Osteocyte (in vitro differentiated cells): ENCODE data around the gene TRIM50. TPM values are rescaled to one million over a fixed set of nuclear protein-coding genes. Genes with fewer than 3 reads are reported as not detected.

Experiments
- DNase-seq: peaks from one replicate; pipeline ENCODE4 v3.0.0; 2021; ENCODE audit warnings: mixed read lengths; ENCODE audit not compliant: unreplicated experiment; ENCODE audit errors: extremely low spot score
- H3K27ac Mint-ChIP-seq: one replicate; pipeline ENCODE4 v1.8.0; 2021; ENCODE audit warnings: mild to moderate bottlenecking, mixed read lengths; ENCODE audit not compliant: unreplicated experiment
- H3K27me3 Mint-ChIP-seq: one replicate; pipeline ENCODE4 v1.8.0; 2021; ENCODE audit warnings: mixed read lengths; ENCODE audit not compliant: unreplicated experiment
- H3K36me3 Mint-ChIP-seq: one replicate; pipeline ENCODE4 v1.8.0; 2021; ENCODE audit warnings: mixed read lengths; ENCODE audit not compliant: unreplicated experiment
- H3K4me1 Mint-ChIP-seq: one replicate; pipeline ENCODE4 v1.8.0; 2021; ENCODE audit warnings: mixed read lengths; ENCODE audit not compliant: unreplicated experiment
- H3K4me3 Mint-ChIP-seq: one replicate; pipeline ENCODE4 v1.8.0; 2021; ENCODE audit warnings: mild to moderate bottlenecking, moderate library complexity, mixed read lengths; ENCODE audit not compliant: unreplicated experiment
- H3K9me3 Mint-ChIP-seq: one replicate; pipeline ENCODE4 v1.8.0; 2021; ENCODE audit warnings: mixed read lengths; ENCODE audit not compliant: unreplicated experiment
- total RNA-seq: library from RNA; stranded (reverse); gene quantifications from 2 replicates; pipeline ENCODE4 v1.2.1, GENCODE V29; 2021
- TF ChIP-seq, protein P1 (sequence below): fragments of 200-600 bp; sonication (generic); IDR thresholded peaks from 2 replicates; pipeline ENCODE4 v1.5.0; 2021; ENCODE audit warnings: antibody characterized with exemption, mild to moderate bottlenecking, moderate library complexity

TRIM50 gene
- total RNA-seq, 1 donor from 2014 or later: not detected

DNA sequence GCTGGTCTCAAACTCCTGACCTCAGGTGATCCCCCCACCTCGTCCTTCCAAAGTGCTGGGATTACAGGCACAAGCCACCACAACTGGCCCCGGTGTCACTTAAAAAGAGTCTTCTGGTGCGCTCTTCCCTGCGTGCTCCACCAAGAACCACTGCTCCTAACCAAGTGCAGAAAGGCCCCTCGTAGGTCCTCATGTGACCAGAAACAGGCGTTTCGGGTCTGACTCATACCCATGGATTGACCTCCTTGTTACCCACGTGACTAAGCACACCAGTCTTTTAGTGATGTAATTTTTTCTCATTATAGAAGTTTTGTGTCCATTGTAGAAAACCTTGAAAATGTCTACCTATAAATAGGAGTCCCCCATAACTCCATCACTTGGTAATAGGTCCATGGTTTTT is 14.0 kb upstream of the TRIM50 start:
- TF ChIP-seq, protein P1, sequence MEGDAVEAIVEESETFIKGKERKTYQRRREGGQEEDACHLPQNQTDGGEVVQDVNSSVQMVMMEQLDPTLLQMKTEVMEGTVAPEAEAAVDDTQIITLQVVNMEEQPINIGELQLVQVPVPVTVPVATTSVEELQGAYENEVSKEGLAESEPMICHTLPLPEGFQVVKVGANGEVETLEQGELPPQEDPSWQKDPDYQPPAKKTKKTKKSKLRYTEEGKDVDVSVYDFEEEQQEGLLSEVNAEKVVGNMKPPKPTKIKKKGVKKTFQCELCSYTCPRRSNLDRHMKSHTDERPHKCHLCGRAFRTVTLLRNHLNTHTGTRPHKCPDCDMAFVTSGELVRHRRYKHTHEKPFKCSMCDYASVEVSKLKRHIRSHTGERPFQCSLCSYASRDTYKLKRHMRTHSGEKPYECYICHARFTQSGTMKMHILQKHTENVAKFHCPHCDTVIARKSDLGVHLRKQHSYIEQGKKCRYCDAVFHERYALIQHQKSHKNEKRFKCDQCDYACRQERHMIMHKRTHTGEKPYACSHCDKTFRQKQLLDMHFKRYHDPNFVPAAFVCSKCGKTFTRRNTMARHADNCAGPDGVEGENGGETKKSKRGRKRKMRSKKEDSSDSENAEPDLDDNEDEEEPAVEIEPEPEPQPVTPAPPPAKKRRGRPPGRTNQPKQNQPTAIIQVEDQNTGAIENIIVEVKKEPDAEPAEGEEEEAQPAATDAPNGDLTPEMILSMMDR: no peak
- Mint-ChIP-seq H3K9me3 (no peaks in the 10 kb centered on the region), H3K27me3 (peaks cover 25% of the 10 kb centered on the region), H3K27ac (no peak overlapping the region), H3K4me3 (no peak overlapping the region), H3K4me1 (peaks cover 11% of the 10 kb centered on the region), H3K36me3 (no peaks in the 10 kb centered on the region)
- DNase-seq: no peak

DNA sequence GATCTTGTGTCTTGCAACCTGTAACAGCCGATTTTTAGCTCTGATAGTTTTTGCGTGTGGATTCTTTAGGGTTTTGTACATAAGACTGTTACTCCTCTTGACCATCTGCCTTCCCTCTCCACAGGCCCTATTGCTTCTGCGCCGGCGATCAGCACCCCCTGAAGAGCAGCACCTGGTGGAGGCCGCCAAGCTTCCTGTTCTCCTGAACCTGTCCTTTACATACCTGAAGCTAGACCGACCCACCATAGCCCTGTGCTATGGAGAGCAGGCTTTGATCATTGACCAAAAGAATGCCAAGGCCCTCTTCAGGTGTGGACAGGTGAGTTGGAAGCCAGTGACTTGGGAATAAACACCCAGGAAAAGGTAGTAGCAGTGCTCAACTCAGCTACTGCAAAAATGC is 12.6 kb upstream of the TRIM50 start:
- Mint-ChIP-seq H3K4me3 (no peak overlapping the region), H3K27me3 (peaks cover 33% of the 10 kb centered on the region), H3K36me3 (no peaks in the 10 kb centered on the region), H3K27ac (no peak overlapping the region), H3K4me1 (peaks cover 11% of the 10 kb centered on the region), H3K9me3 (no peaks in the 10 kb centered on the region)
- DNase-seq: no peak
- TF ChIP-seq, protein P1: no peak

DNA sequence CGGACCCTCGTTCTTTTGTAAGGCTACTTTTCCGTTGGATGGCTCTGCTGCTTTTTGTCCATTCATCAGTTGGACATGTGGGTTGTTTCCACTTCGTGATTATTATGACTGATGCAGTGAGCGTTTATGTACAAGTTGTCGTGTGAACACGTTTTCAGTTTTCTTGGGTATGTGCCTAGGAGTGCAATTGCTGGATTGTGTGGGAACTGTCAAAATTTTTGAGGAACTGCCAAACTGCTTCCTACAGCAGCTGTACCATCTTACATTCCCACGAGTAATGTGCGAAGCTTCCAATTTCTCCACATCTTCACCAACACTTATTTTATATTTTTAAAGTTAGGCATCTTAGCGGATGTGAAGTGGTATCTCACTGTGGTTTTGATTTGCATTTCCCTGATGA is 10.4 kb upstream of the TRIM50 start:
- H3K27ac Mint-ChIP-seq: no peak overlapping the region
- TF ChIP-seq, protein P1: no peak

DNA sequence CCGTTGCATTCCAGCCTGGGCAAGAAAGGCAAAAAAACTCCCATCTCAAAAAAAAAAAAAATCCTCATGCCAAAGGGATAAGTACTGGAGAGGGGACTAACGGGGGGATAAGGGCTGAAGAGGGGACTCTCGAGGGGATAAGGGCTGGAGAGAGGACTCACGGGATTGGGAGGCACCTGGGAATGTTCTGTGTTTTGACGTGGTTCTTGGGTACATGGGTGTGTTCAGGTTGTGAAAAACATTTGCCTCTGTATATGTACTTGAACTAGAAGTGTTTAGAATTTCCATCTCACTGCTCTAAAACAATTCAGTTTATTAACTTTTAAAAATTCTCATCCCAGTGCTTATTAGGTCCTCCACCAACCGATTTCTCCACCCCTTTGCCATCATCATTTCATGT is 4.6 kb upstream of the TRIM50 start:
- Mint-ChIP-seq H3K36me3 (no peaks in the 10 kb centered on the region), H3K27ac (no peak overlapping the region), H3K4me3 (no peak overlapping the region), H3K27me3 (peaks cover 14% of the 10 kb centered on the region), H3K4me1 (peaks cover 15% of the 10 kb centered on the region), H3K9me3 (no peaks in the 10 kb centered on the region)
- DNase-seq: no peak
- TF ChIP-seq, protein P1: no peak

More for the DNA sequence above, 10.4 kb upstream of the TRIM50 start:
- H3K4me1 Mint-ChIP-seq: peaks cover 11% of the 10 kb centered on the region
- H3K36me3 Mint-ChIP-seq: no peaks in the 10 kb centered on the region
- no peak for DNase-seq
- H3K27me3 Mint-ChIP-seq: peaks cover 33% of the 10 kb centered on the region
- H3K4me3 Mint-ChIP-seq: no peak overlapping the region
- H3K9me3 Mint-ChIP-seq: no peaks in the 10 kb centered on the region

DNA sequence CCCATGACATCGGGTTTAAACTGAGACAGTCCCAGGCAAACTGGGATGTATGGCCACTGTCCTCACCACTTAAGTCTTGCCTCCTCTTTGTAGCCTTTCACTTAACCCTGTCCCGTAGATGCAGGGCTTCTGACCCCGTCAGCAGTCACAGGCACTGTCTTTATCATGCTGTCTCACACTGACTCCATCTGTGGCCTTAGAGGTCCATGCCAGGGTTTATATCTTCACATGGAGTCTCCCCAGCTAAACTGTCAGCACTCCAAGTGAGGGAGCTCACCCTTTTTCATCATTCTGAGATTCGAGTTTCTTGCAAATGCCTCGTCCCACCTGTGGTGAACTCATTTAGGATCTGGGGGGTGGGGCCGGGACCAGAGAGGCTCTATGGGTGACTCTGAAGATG is 2.9 kb upstream of the TRIM50 start:
- no peak for DNase-seq
- Mint-ChIP-seq H3K27me3 (peaks cover 4% of the 10 kb centered on the region), H3K27ac (no peak overlapping the region), H3K4me3 (no peak overlapping the region), H3K9me3 (no peaks in the 10 kb centered on the region), H3K4me1 (peaks cover 15% of the 10 kb centered on the region), H3K36me3 (no peaks in the 10 kb centered on the region)
- TF ChIP-seq, protein P1: no peak
